Panc1 (cell line): ENCODE measurements around the gene CCT7.

Experiments
- CTCF ChIP-seq: fragments of 450-650 bp; IDR thresholded peaks from 2 replicates; pipeline ENCODE4 v1.5.1; 2017; ENCODE audit warnings: mild to moderate bottlenecking
- POLR2AphosphoS5 ChIP-seq: IDR thresholded peaks from 2 replicates; pipeline ENCODE4 v1.6.1; 2012; ENCODE audit warnings: mild to moderate bottlenecking, low read depth, low read length, moderate library complexity
- REST ChIP-seq, 2 experiments: IDR thresholded peaks; 2 replicates each; pipeline ENCODE4 v1.6.1; 2011 to 2012; ENCODE audit warnings: low read depth in 2 of 2, control low read depth in 1 of 2, low read length in 1 of 2, mild to moderate bottlenecking in 1 of 2, moderate library complexity in 1 of 2; ENCODE audit not compliant: insufficient read depth in 1 of 2
- SIN3A ChIP-seq: IDR thresholded peaks from 2 replicates; pipeline ENCODE4 v1.6.1; 2012; ENCODE audit warnings: low read depth, mild to moderate bottlenecking, low read length, moderate library complexity, borderline replicate concordance; ENCODE audit not compliant: insufficient read depth

GRCh38 chr2:73291093-73291460 lies 57.0 kb downstream of the CCT7 start:
- TF ChIP-seq CTCF (no peak), POLR2AphosphoS5 (no peak), SIN3A (no peak), REST (IDR thresholded peaks at IDR 0.05; ENCODE audit: insufficient read depth in 1 of 2, low read depth in 2 of 2, low read length in 1 of 2) (peak; percentile 95)
